HL-60 (cell line): ENCODE data around the gene TBX2.

Experiments used
- DNase-seq, 2 experiments: peaks; one replicate each; pipeline ENCODE4 v3.0.0-alpha.2; 2010 to 2020; ENCODE audit warnings: low read depth in 1 of 2, low spot score in 1 of 2
- H3K27ac ChIP-seq: fragments of 250-450 bp; sonication (Bioruptor Pico); replicated peaks from 2 replicates; pipeline ENCODE4 v1.5.1; 2020; ENCODE audit warnings: mild to moderate bottlenecking, moderate library complexity
- H3K27me3 ChIP-seq: fragments of 250-450 bp; sonication (Bioruptor Pico); 2 replicates; pipeline ENCODE4 v1.5.1; 2021; ENCODE audit warnings: mild to moderate bottlenecking, moderate library complexity; ENCODE audit not compliant: insufficient read depth, poor library complexity, severe bottlenecking
- H3K4me3 ChIP-seq: replicated peaks from 2 replicates; pipeline ENCODE4 v1.5.1; 2011; ENCODE audit warnings: mild to moderate bottlenecking, control low read depth, low read length; ENCODE audit not compliant: insufficient read depth
- GABPA ChIP-seq: IDR thresholded peaks from 2 replicates; pipeline ENCODE4 v1.6.1; 2012; ENCODE audit warnings: low read depth
- POLR2AphosphoS5 ChIP-seq: IDR thresholded peaks from 2 replicates; pipeline ENCODE4 v1.6.1; 2012; ENCODE audit warnings: low read depth
- SPI1 ChIP-seq: IDR thresholded peaks from 2 replicates; pipeline ENCODE4 v1.6.1; 2012; ENCODE audit warnings: low read depth, mild to moderate bottlenecking, borderline replicate concordance
- TF ChIP-seq, protein P1 (sequence below): IDR thresholded peaks from 2 replicates; pipeline ENCODE4 v1.6.1; 2012; ENCODE audit warnings: low read depth; ENCODE audit not compliant: insufficient replicate concordance
- TF ChIP-seq, protein P2 (sequence below): IDR thresholded peaks from one replicate; pipeline ENCODE4 v1.5.1; 2011; ENCODE audit warnings: low read length, control low read depth, inconsistent platforms; ENCODE audit not compliant: insufficient read depth

TBX2 gene

GRCh38 chr17:61361084-61361483 is 38.6 kb upstream of the TBX2 start:
- TF ChIP-seq SPI1 (no peak), GABPA (no peak), POLR2AphosphoS5 (no peak)
- TF ChIP-seq, protein P1, sequence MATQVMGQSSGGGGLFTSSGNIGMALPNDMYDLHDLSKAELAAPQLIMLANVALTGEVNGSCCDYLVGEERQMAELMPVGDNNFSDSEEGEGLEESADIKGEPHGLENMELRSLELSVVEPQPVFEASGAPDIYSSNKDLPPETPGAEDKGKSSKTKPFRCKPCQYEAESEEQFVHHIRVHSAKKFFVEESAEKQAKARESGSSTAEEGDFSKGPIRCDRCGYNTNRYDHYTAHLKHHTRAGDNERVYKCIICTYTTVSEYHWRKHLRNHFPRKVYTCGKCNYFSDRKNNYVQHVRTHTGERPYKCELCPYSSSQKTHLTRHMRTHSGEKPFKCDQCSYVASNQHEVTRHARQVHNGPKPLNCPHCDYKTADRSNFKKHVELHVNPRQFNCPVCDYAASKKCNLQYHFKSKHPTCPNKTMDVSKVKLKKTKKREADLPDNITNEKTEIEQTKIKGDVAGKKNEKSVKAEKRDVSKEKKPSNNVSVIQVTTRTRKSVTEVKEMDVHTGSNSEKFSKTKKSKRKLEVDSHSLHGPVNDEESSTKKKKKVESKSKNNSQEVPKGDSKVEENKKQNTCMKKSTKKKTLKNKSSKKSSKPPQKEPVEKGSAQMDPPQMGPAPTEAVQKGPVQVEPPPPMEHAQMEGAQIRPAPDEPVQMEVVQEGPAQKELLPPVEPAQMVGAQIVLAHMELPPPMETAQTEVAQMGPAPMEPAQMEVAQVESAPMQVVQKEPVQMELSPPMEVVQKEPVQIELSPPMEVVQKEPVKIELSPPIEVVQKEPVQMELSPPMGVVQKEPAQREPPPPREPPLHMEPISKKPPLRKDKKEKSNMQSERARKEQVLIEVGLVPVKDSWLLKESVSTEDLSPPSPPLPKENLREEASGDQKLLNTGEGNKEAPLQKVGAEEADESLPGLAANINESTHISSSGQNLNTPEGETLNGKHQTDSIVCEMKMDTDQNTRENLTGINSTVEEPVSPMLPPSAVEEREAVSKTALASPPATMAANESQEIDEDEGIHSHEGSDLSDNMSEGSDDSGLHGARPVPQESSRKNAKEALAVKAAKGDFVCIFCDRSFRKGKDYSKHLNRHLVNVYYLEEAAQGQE: no peak
- TF ChIP-seq, protein P2, sequence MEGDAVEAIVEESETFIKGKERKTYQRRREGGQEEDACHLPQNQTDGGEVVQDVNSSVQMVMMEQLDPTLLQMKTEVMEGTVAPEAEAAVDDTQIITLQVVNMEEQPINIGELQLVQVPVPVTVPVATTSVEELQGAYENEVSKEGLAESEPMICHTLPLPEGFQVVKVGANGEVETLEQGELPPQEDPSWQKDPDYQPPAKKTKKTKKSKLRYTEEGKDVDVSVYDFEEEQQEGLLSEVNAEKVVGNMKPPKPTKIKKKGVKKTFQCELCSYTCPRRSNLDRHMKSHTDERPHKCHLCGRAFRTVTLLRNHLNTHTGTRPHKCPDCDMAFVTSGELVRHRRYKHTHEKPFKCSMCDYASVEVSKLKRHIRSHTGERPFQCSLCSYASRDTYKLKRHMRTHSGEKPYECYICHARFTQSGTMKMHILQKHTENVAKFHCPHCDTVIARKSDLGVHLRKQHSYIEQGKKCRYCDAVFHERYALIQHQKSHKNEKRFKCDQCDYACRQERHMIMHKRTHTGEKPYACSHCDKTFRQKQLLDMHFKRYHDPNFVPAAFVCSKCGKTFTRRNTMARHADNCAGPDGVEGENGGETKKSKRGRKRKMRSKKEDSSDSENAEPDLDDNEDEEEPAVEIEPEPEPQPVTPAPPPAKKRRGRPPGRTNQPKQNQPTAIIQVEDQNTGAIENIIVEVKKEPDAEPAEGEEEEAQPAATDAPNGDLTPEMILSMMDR: no peak
- Histone ChIP-seq H3K4me3 (no peak overlapping the region), H3K27me3 (no peaks in the 10 kb centered on the region), H3K27ac (no peak overlapping the region)
- DNase-seq: no peak

- no peak for DNase-seq
- Histone ChIP-seq H3K27me3 (no peaks in the 10 kb centered on the region), H3K27ac (no peak overlapping the region), H3K4me3 (no peak overlapping the region)
- TF ChIP-seq, protein P1: no peak
- TF ChIP-seq POLR2AphosphoS5 (no peak), GABPA (no peak), SPI1 (no peak)
- TF ChIP-seq, protein P2: no peak
Measured at GRCh38 chr17:61362396-61362795, 37.2 kb upstream of the TBX2 start.

GRCh38 chr17:61362852-61363600 is 36.6 kb upstream of the TBX2 start:
- no peak for TF ChIP-seq GABPA
- TF ChIP-seq, protein P2: no peak
- Histone ChIP-seq H3K27ac (no peak overlapping the region), H3K4me3 (no peak overlapping the region), H3K27me3 (no peaks in the 10 kb centered on the region)
- DNase-seq: no peak
